GM21360 (cell line): Measurements from ENCODE around the gene NCOA5.

Source experiments
- ATAC-seq: cut with Tn5 transposase; IDR thresholded peaks from one replicate; pipeline ENCODE4 v1.9.1; 2021; ENCODE audit warnings: mild to moderate bottlenecking, moderate library complexity; ENCODE audit not compliant: unreplicated experiment

Gene NCOA5

DNA sequence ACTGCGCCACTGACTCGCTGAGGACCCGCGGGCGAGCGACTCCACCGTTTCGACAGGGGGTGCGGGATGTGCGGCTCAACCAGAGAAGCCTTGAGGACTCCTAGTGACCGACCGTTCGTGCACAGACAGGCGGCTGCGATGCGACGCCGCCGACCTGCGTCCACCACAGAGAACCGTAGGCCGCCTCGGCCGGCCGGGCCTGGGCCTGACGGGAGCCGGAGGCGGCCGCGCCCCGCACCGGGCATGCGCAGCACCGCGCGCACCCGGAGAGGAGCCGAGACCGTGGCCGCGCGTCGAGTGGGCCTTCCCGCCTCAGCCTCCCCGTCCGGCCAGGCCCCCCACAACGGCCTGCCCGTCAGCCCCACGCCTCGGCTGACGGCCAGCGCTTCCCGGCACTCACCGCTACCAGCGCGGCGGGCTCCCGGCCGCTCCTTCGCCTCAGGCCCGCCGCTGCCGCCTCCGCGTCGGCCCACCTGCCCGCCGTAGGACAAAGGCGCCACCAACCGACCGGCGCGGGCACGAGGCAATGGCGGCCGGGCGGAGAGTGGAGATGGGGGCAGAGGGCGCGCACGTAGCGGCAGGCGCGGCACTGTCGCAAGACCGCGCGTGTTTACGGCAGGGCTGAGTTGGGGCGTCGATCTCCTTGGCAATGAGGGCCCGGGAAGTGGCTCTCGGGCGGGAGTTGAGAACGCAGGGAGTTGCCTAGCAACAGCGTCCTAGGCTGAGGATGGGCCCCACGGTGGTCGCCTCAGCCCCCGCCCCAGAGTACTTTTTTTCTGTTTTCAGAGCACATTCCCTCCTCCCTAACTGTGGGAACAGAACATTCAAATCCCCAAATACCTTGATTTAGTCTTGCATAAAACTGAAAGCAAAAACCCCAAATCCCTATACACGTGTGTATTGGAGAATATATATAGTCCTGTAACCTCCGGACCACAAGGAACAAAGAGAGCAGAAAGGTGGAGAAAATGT is at the start of gene NCOA5:
TSS of gene NCOA5 (minus strand) at position 546 of the 972 bp plus-strand sequence. CDS start 10,538 bp downstream, outside the sequence.
- ATAC-seq: peak; percentile 83

DNA sequence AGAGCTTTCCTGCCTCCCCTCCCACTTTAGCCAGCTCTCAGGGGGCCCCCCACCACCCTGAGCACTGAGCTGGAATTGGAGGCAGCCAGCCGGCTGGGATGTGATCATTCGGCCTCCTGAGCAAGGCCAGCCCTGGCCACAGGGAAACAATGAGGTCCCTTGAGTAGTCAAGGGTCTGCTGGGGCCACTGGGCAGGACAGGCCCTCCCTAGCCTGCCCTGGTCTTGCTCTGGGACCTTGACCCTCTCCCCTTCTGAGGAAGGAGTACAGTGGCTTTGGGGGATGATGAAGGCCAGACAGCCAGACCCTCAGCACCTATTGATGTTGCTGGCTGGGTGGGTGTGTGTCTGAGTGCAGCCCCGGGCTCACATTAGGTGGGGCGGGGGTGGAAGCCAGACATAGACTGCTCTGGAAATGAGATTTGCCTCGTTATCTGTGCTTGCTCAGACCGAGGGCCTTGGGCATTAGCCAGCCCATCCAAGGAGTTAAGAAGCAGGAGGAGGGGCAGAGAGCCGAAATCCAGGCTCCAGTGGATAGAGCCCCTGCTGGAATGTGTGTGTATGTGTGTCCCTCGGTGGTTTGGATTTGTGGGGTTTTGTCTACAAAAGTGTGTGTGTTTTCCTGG is 49.6 kb upstream of the NCOA5 start:
- ATAC-seq: no peak

DNA sequence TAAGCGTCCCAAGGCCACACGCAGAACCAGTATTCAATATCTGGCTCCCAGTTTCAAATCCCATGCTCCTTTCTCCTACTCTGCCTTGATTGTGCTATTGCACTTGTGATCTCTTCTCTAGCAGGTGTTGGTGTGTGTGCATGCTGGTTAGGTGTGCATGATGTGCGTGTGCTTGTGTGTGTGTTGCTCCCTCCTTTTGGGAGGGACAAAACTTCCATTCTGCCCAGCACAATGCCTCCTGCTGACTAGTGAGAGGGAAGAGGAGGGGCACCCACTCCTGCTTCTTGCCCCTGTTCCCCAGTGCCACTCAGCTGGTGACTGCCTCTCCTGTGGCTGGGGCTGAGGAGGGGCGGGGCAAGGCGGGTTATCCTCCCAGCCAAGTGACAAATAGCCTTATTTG is 48.1 kb upstream of the NCOA5 start:
- no peak for ATAC-seq

DNA sequence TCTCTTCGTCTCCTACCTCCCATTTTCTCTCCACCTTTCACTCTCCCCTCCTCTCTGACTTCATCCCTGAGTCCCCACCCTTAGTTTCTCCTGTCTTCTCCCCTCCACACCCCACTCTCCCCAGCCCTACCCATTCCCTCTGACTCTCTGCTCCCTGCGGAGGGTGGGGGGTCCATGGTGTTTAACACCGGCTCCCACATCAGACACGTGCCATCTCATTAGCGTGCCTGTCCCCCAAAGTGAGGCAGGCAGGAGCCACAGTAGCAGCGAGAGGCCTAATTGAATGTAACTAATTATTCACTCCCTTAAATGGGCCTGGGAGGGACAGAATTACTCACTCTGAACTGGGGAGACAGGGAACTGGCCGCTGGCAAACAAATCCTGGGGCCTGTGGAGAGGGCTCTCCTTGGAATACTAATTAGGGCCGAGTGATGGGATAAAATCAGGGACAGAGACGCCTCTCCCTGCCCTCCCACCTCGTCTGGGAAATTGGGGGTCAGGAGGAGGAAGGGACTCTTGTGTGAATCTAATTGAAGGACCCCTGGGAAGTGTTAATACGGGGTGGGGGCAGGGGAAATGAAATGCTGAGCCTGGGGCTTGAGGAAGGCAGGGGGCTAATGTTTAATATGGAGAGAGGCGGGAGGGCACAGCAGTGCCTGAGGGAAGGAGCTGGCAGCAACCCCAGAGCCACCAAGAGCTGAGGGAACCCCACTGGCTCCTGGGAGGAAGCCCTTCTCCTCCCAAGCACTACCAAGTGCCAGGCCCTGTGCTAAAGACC is 46.3 kb upstream of the NCOA5 start:
- no peak for ATAC-seq

DNA sequence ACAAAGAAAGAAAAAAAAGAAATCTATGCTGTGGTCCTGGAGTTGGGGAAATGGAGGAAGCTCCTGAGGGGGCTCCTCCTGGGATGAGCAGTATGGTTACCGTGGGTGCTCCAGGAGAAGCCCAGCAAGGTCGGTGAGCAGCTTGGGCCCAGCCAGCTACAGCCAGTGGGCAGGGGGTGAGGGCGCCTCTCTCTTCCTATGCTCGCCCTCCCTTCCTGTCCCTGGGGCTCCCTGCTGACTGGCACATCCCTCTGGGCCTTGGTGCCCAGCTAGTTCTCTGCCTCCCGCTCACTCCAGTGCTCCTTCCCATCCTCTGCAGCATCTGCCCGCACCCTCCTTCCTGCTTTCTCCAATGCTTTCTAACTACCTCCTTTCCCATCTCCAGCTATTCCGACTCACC is 45.0 kb upstream of the NCOA5 start:
- no peak for ATAC-seq

DNA sequence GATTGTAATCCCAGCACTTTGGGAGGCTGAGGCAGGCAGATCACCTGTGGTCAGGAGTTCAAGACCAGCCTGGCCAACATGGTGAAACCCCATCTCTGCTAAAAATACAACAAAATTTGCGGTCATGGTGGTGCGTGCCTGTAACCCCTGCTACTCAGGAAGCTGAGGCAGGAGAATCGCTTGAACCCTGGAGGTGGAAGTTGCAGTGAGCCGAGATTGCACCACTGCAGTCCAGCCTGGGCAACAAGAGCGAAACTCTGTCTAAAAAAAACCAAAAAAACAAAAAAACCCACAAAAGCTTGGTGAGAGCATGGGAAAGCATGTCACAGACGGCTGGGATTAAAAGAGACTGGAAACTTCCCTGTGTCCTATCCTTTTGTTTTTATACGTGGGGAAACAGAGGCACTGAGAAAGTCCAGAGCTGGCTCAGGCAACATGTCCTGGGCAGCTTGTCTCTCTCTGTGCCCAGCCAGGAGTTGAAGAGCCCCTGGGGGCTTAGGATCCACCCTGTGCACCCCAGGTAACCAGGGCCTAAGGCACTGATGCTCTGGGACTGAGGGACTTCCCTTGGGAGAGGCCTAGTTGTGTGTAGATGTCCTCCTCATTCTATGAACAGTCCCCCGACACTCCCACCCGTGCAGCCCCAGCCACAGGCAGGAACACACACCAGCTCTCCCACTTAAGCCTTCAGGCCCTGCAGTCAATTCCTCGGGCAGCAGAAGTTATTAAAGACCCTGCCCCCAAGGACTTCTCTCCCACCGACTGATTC is 44.3 kb upstream of the NCOA5 start:
- ATAC-seq: no peak

DNA sequence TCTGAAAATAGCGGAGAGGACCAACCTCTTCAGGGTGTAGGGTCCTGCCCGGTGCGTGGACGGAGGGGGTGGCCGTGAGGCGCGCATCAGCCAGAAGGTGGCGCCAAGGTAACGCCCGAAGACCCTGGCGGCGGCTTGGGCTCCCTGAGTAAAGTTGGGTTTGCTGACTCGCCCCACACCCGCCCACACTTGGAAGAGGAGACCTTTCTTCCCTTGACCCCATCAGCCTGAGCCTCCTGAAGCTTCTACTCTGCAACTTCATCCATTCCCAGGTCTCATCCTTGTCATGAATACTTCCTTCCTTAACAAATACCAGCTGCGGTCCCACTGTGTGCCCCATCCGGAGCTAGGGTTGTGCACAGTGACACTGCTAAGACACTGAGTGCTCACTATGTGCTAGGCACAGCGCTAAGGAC is 43.0 kb upstream of the NCOA5 start:
- no peak for ATAC-seq

DNA sequence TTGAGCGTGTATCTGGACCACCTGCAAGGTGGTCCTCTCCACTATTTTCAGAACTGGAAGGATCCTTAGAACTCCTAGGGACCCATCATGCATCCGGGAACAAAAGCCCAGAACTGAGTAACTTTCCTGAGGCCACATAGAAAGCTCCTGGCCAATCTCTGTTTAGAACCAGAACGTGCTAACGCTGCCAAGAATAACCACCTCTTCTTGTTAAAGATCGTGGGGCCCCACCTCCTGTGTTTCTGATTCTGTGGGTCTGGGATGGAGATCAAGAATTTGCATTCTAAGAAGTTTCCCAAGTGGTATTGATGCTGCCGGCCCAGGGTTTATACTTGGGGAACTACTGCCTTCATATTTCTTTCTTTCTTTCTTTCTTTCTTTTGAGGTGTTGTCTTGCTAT is 41.6 kb upstream of the NCOA5 start:
- ATAC-seq: no peak

DNA sequence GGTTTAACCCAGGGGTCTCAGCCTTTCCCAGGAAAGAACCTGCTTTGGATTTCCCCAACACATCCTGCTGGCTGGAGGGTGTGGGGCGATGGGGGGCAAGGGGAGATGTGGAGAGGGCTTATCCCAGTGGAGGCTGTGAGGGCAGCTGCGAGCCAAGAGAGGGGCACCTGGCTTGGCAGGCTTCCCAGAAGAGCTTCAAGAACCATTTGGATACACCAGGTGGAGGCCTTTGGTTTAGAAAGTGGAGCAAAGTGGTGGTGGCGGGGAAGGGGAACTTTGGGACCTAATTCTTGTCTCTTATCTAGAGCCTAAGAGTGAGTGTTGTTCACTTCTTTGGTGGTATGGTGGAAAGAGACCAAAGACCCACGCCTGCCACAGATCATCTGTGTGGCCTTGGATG is 40.8 kb upstream of the NCOA5 start:
- no peak for ATAC-seq

DNA sequence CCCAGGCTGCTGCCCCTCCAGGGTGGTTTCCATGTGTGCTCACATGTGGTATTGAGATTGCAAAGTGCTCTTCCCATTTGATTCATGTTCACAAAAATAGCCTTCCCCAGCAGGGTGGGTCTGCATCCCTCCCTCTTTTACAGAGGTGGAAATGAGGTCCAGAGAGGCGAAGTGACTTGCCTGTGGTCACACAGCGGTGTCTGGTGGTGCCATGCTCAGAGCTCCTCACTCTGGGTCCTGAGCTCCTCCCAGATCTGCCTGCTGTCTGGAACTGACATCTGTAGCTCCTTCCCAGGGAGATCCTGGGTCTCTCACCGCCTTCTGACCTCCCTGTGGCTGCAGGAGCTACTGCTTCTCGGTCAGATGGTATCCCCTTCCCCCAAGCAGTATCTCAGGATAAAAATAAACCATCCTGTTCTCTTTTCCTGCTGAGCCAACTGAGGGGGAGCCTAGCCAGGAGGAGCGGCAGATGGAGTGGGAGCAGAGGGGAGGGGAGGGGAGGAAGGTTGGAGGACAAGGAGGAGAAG is 40.3 kb upstream of the NCOA5 start:
- ATAC-seq: no peak

DNA sequence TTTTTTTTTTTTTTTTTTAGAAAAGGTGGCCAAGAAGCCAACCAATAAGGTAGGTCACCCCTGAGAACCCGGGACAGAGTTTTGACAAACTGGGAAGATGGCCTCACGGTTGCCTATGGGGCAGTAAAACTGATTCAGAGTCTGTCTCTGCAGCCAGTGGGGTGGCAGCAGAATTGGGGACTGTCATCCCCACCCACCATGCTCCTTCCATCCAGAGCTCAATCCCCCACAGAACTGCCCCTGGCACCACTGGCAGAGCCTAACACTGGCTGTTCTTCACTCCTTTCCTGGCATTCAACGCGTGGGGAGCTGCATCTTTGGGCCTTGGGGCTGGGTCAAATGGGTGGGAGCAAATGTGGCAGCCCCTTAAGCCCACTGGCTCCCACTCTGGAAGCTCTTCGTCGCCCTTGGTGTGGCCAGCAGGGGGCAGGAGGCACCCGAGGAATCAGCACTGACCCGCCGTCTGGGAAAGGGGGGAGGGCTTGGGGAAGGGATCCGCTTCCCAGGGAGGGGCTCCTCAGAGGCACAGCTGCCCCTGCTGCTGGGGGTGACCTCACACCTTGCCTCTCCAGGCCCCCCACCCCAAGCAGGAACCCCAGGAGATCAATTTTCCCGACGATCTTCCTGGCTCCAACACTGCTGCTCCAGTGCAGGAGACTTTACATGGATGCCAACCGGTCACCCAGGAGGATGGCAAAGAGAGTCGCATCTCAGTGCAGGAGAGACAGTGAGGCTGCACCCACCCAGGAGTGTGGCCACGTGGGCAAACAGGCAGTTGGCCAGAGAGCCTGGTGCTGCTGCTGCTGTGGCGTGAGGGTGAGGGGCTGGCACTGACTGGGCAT is 38.8 kb upstream of the NCOA5 start:
- no peak for ATAC-seq

DNA sequence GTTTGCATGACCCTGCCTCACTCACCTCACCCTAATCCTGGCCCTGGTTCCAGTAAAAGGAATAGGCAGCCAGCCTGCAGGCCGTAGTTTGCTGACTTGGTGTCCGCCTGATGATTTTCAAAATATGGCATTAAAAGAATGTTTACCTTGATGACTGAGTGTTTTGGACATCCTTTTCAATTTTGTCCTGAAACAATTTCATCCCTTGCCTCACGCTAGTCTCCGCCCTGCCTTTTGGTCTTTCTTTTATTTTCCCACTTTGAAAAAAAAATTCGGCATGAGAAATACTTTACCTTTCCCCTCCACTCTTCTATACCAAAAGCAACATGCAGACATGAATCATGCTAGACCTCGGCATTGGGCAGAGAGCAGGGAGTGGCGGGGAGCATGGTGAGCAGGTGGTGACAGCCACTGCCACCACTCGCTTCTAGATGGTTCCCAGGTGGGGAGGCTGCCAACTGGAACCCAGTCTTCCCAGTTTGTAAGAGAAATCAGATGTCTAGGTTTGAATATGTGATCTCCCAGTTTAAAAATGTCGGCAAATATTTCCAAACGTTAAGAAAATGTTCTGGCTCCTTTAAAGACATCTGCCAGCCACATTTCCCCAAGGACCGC is 37.7 kb upstream of the NCOA5 start:
- no peak for ATAC-seq

DNA sequence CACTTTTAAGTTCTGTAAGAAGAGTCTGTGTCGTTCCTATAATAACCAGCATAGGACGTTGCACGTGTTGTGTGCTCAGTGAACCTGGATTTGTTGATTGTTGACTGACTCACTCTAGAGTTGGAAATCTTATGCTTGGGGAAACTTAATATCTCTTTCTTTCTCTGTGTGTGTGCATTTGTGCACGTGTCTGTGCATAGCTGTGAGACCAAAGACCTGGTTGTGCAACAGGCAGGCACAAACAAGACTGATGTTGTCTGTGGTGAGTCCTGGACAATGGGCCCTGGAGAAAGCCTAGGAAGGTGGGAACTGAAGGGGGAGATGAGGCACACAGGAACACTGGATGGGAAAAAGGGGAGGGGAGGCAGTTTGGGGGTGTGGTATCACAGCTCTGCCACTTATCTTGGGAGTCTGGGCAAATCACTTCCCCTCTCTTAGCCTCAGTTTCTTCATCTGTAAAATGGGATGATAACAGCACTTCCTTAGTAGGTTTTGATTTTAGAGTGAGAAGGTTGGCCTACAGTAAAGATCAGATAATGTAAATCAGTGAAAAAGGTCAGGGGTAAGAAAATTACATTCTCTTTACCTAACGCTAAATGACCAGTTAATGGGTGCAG is 36.8 kb upstream of the NCOA5 start:
- ATAC-seq: no peak

DNA sequence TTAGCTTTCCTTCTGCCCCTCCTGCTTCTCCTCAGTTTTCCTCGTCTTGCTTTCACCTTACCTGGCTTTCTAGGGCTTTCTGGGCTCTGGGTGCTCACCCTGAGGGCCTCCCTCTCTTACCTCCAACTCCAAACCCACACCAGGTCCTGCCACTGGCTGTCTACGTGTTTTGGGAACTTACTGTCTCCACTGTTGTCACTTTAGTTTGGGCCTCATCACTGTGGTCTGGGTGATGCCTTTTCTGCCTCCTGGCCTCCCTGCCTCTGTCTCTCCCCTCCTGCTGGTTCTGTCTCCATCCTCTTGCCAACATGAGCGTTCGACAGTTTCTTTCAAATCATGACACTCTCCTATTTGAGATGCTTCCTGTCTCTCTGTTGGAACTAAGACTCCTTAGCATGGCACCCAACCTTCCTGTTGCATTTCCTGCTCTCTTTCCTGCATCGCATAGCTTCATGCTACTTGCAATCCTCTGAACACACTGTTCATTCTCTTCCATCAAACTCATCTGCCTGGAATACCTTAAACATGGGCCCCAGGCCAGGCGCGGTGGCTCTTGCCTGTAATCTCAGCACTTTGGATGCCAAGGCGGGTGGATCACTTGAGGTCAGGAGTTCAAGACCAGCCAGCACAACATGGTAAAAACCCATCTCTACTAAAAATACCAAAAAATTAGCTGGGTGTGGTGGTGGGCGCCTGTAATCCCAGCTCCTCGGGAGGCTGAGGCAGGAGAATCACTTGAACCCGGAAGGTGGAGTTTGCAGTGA is 33.9 kb upstream of the NCOA5 start:
- ATAC-seq: no peak

DNA sequence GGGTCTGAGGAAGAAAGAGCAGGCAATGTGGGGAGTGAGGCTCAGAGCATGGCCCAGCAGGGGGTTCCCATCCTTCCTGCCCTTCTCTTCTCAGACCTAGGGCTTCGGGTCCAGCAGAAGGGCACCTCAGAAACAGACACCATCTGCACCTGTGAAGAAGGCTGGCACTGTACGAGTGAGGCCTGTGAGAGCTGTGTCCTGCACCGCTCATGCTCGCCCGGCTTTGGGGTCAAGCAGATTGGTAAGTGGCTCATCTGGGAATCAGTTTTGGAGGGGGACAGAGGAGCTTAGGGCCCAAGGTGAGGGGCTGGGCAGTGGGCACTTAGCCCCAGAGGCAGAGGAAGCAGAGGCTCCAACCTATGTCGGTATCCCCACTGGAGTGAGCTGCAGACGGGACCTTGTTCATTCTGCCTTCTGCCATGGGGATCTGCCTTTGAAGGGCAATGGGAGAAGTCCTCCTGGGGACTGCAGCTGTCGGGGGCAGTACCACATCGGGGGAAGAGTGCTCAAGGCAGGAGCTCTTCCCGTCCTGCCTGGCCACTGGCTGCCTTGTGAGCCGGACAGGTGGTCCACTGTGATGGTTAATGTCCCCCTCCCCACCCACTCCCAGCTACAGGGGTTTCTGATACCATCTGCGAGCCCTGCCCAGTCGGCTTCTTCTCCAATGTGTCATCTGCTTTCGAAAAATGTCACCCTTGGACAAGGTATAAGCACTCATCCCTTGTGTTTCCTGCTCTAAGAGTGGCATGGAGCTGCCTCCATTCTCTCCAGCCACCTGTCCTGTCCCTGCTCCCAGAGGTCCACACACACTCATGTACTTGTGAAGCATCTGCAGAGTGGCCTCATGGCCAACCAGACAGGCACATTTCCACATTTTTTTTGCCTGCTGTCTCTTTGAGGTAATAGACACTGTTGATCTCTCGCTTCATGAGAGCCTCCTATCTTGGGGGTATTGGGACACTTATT is 33.0 kb upstream of the NCOA5 start:
- ATAC-seq: no peak

DNA sequence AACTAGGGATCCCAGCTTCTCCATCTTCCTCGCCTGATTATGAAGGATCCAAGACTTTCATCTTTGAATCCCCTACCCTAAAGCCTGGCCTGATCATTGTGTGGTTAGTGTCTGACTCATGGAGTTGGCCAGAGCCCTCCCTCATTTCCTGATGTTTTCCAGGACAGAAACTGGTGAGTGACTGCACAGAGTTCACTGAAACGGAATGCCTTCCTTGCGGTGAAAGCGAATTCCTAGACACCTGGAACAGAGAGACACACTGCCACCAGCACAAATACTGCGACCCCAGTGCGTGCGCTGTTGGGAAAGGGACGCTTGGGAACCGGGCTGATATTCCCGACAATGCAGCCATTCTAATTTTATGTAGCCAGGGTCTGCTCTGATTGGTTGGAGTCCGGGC is 32.3 kb upstream of the NCOA5 start:
- no peak for ATAC-seq
